TTC549 (cell line): ENCODE data around the gene EXO1.
"Not testable (repeated sequence)": the region's sequence is repeated elsewhere in the genome, so short reads cannot be mapped to it uniquely, and the experiment has no call there.

ENCODE experiments used
- FAIRE-seq: peaks from 2 replicates; lab custom pipeline; 2012; peaks lifted over from hg19 to GRCh38; lab: Jason Lieb, UNC

The EXO1 gene

GRCh38 chr1:241837416-241837815, 10.6 kb upstream of the EXO1 start:
- no peak for FAIRE-seq

GRCh38 chr1:241837901-241838300, 10.1 kb upstream of the EXO1 start:
- no peak for FAIRE-seq

GRCh38 chr1:241838897-241839296, 9.1 kb upstream of the EXO1 start:
- no peak for FAIRE-seq

GRCh38 chr1:241839369-241839979, 8.5 kb upstream of the EXO1 start:
- no peak for FAIRE-seq

- FAIRE-seq, result no peak
These were observed 7.8 kb upstream of the EXO1 start for GRCh38 chr1:241840164-241840563.

GRCh38 chr1:241841691-241842090, 6.3 kb upstream of the EXO1 start:
- FAIRE-seq, result no peak

GRCh38 chr1:241842565-241842964, 5.4 kb upstream of the EXO1 start:
- no peak for FAIRE-seq

- FAIRE-seq, result no peak
These were observed 3.4 kb upstream of the EXO1 start for GRCh38 chr1:241844593-241844992.

GRCh38 chr1:241846375-241846774, 1.6 kb upstream of the EXO1 start:
- no peak for FAIRE-seq

GRCh38 chr1:241846862-241847539, 1.0 kb upstream of the EXO1 start:
- no peak for FAIRE-seq

- FAIRE-seq, result no peak
These were observed 536 bp upstream of the EXO1 start for GRCh38 chr1:241847540-241847795.

GRCh38 chr1:241848686-241849344, 811 bp downstream of the EXO1 start:
- no peak for FAIRE-seq

GRCh38 chr1:241849345-241849695, 1.3 kb downstream of the EXO1 start:
- no peak for FAIRE-seq

- FAIRE-seq, result not testable (repeated sequence)
These were observed 7.6 kb downstream of the EXO1 start for GRCh38 chr1:241855545-241856140.

- FAIRE-seq, result no peak
These were observed 9.1 kb downstream of the EXO1 start for GRCh38 chr1:241857131-241857530.

GRCh38 chr1:241860922-241861321, 12.9 kb downstream of the EXO1 start:
- no peak for FAIRE-seq

GRCh38 chr1:241869022-241869421, 21.0 kb downstream of the EXO1 start:
- no peak for FAIRE-seq

- FAIRE-seq, result no peak
These were observed 22.3 kb downstream of the EXO1 start for GRCh38 chr1:241870336-241870735.

GRCh38 chr1:241870746-241871430, 22.9 kb downstream of the EXO1 start:
- no peak for FAIRE-seq

- FAIRE-seq, result no peak
These were observed 33.4 kb downstream of the EXO1 start for GRCh38 chr1:241881440-241881839.

GRCh38 chr1:241883159-241883558, 35.2 kb downstream of the EXO1 start:
- FAIRE-seq, result no peak

- FAIRE-seq, result no peak
These were observed 40.2 kb downstream of the EXO1 start for GRCh38 chr1:241888232-241888631.

GRCh38 chr1:241891296-241891695, 43.3 kb downstream of the EXO1 start:
- FAIRE-seq, result no peak
